ENCODE results near the gene COX4I1. TPM values are rescaled to one million over a fixed set of nuclear protein-coding genes. Genes with fewer than 3 reads are reported as not detected.

COX4I1 gene
- total and polyA plus RNA-seq, 10 of the 15 experiments (the other 5 are each of a cell fraction or from before 2014, with no cell fraction given) = 480 to 1,889 (median 872) TPM

DNA sequence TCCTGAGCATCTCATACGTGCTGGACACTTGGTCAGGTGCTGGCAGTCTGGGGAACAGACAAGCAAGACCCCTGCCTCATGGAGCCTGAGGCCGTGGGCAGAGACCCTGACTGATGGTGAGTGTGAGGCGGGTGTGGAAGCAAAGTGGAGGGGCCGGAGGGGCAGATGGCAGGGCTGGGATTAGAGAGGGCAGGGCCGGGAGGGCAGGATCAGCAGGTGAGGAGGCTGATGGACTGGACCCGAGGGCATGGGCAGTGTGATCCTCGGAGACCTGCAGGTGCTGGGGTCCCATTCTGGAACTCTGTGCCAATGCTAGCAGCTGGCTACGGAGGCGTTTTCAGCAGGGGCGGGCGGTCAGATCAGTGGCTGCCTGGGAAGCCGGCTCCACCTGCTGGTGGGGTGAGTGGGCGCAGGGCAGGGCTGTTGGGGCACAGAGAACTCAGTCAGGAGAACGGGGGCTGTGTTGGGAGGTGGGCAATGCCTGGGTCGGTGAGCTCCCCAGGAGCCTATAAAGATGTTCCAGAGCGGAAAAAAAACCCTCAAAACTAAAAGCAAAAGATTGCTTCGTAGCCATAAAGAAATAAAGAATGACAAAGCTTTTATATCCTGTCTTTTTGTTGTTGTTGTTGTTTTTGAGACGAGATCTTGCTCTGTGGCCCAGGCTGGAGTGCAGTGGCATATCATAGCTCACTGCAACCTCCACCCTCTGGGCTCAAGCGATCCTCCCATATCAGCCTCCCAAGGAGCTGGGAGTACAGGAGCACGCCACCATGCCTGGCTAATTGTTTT, 39.7 kb upstream of the COX4I1 start (continued):
- peak; percentile 68 to 90 (median 83) for TF ChIP-seq CTCF (IDR thresholded peaks at IDR 0.05 in 2 of 3, conservative IDR thresholded peaks at IDR 0.05 in 1 of 3; ENCODE audit: control insufficient read depth in 2 of 3, extremely low read depth in 1 of 3, insufficient read depth in 1 of 3, low read depth in 3 of 3, low read length in 3 of 3)
- TF ChIP-seq RB1 (IDR thresholded peaks at IDR 0.05; ENCODE audit: borderline replicate concordance) = no peak
- no peak for TF ChIP-seq E4F1 (IDR thresholded peaks at IDR 0.05; ENCODE audit: borderline replicate concordance, partially characterized antibody)
- TF ChIP-seq RELA (IDR thresholded peaks at IDR 0.05; ENCODE audit: borderline replicate concordance, partially characterized antibody) = no peak
- no peak for TF ChIP-seq JUNB (IDR thresholded peaks at IDR 0.05)
- 0 out of 3 replicates have a peak, but pooled peaks have one; percentile 29 for TF ChIP-seq POU2F2 (IDR thresholded peaks at IDR 0.05; ENCODE audit: borderline replicate concordance, low read depth, low read length)
- no peak for TF ChIP-seq LARP7 (IDR thresholded peaks at IDR 0.05)
- TF ChIP-seq SIX5 (IDR thresholded peaks at IDR 0.05; ENCODE audit: low read depth, low read length, severe bottlenecking) = no peak
- no peak for TF ChIP-seq HCFC1 (IDR thresholded peaks at IDR 0.05; ENCODE audit: low read length)
- 0 out of 2 replicates have a peak, but pooled peaks have one; percentile 42 for TF ChIP-seq TCF3 (IDR thresholded peaks at IDR 0.05; ENCODE audit: borderline replicate concordance, insufficient read depth, low read depth, low read length)
- TF ChIP-seq IKZF1 (conservative IDR thresholded peaks at IDR 0.05) = no peak
- no peak for TF ChIP-seq YBX1 (IDR thresholded peaks at IDR 0.05)
- peak; percentile 78 for TF ChIP-seq RAD21 (IDR thresholded peaks at IDR 0.05; ENCODE audit: insufficient read depth, low read depth, low read length)
- no peak for TF ChIP-seq CREB1 (IDR thresholded peaks at IDR 0.05; ENCODE audit: low read depth)
- TF ChIP-seq SREBF1 (IDR thresholded peaks at IDR 0.05; ENCODE audit: low read length) = no peak
- TF ChIP-seq SIN3A (IDR thresholded peaks at IDR 0.05; ENCODE audit: low read depth, low read length) = no peak
- TF ChIP-seq, protein P1, sequence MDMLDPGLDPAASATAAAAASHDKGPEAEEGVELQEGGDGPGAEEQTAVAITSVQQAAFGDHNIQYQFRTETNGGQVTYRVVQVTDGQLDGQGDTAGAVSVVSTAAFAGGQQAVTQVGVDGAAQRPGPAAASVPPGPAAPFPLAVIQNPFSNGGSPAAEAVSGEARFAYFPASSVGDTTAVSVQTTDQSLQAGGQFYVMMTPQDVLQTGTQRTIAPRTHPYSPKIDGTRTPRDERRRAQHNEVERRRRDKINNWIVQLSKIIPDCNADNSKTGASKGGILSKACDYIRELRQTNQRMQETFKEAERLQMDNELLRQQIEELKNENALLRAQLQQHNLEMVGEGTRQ (IDR thresholded peaks at IDR 0.05; ENCODE audit: borderline replicate concordance, low read depth, low read length) = no peak
- TF ChIP-seq NFIC (IDR thresholded peaks at IDR 0.05; ENCODE audit: low read depth, low read length) = no peak
- TF ChIP-seq FOXM1 (IDR thresholded peaks at IDR 0.05; ENCODE audit: low read depth, low read length) = peak; percentile 53; the same call in 1 of the 2 replicates
- no peak for TF ChIP-seq MXI1 (IDR thresholded peaks at IDR 0.05; ENCODE audit: low read depth, low read length)
- TF ChIP-seq FOS (IDR thresholded peaks at IDR 0.05; ENCODE audit: borderline replicate concordance, extremely low read depth, insufficient read length) = no peak

Data from GM12878 (cell line).